ENCODE results near the gene AMOTL1.
"Not testable (repeated sequence)": the region's sequence is repeated elsewhere in the genome, so short reads cannot be mapped to it uniquely, and the experiment has no call there.

Gene AMOTL1

DNA sequence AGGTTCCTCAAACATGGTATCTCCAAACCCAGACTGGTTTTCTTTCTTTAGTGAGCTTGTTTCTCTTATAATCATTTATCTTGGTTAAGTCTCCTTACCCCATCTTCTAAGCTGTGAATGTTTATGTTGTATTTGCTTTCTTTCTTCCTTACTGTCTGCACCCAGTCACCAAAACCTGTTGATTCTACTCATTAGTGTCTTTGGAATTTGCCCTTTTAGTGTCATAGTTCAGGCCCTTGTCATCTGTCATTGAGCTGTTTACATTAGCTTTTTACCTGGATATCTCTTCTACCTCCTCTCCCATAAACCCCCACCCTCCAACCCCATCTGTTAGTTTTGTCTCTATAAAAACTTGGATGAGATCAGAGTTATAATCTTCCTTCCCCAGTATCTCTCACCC is 59.9 kb downstream of the AMOTL1 start:
- DNase-seq, result no peak

DNA sequence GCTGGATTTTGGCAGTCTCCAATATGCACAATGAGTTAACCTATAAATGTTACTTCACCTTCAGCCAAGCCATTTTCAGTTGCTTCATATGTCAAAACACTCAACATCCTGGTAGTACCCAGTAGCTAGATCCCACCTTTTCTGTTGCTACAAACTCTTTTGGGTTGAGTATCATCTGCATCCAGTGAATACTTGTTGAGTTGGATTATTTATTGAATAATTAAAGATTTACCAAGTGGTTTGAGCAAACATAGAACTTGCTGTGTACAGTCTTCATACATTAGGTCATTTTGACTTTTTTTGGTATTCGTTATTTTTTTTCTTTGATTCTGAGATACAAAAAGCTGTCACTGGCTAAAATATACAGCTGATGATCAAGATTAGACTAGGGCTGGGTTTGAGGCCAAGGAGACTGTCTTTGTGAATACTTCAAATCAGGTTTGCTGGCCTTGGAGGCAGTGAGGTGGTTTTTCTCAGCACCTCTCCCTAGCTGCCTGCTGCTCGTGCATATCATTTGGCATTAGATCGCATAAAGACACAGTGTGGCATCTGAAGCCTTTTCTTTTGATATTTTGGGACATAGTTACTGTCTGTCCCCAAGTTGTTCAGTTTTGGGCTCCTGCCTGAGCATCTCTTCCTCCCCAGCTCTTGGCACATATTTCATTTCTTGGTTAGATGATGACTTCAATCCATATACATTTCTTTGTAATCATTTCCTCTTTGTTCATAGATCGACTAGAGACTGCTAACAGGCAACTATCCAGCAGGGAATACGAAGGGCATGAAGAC is 62.8 kb downstream of the AMOTL1 start:
- no peak for DNase-seq

DNA sequence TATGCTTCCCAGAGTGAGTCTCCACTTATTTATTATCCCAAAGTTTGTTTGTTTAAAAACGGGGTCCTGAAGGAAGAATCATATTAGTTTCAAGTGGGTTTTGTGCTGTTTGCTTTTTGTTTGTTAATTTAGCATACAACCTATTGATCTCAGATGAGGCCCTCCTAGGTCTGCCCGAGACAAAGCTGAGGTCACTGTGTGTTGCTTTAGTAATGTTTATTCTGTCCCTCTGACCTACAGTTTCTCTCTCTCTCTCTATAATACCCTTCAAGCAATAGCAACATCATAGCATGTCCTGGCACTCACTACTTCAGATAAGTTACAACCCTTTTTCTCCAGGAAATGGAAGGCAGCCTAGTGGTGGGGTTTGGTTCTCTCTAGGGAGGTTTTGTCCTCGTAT is 63.4 kb downstream of the AMOTL1 start:
- no peak for DNase-seq

DNA sequence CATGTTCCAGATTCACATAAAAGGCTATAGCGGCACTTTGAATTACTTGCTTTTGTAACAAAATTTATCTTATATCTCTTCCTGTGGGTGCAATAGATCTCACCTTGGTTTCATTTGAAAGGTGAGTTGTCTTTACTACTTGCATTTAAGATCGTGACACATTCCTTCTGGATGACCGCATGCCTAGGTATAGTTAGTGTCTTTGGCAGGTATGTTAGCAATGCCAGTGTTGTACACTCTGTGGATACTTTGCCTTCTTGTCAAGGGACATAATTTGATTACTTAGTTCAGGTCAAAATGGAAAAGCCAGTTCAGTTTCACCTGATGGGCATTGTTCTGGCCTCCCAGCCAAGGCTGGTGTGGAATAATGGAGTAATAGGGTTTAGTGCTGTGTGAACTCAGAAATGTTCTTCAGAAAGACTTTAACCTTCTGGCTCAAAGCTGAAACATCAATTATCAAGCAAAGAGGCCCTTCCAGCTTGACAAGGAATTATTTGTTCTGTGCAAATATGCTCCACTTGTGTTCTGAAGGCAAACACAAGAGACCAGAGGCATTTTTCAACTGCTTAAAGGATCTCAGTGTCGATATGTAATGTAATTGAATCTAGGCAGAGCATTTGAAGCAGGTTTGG is 64.6 kb downstream of the AMOTL1 start:
- DNase-seq, result no peak

DNA sequence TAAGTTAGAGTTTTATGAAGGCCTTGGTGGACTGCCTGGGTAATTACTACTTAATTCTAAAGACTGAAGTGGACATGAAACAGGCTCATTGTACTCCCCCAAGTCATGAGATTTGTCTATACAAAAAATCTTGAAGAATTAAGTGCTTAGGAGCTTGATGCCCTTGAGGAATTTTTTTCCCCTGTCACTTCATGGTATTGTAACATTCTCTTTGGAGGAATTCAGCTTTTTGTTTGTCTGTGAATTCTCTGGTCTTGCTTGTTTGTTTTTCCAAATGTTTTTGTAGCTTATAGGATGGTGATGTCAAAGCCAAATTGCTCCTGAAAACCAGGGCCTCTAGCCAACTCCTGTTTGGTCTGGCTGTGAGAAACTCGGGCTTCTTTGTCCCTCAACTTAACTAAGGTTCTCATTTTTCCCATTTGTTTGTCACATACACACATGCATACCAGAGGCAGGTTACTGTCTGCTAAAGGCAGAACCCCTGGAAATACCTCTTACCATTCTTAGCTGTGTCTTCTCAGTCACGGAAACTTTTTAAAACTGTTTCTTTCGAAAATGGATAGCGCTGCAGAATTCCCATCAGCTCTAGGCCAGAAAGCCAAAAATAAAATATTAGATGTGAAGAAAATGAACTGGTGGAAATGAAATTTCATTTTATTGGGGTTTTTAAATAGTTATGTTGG is 66.9 kb downstream of the AMOTL1 start:
- no peak for DNase-seq

DNA sequence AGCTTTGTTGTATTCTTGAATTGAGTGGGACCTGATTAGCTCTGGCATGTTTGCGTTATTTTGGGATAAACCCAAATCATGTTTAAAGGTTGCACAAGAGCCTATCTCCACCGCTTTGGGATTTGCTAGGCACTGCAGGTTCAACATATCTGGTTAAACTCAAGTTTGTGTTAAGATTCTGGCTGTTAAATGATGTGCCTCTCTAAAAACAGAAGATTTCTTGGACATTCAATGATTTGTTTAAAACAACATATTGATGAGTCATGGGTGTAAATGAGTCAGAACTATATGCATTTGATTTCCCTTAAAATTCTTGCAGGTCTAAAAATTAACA is 67.4 kb downstream of the AMOTL1 start:
- no peak for DNase-seq

DNA sequence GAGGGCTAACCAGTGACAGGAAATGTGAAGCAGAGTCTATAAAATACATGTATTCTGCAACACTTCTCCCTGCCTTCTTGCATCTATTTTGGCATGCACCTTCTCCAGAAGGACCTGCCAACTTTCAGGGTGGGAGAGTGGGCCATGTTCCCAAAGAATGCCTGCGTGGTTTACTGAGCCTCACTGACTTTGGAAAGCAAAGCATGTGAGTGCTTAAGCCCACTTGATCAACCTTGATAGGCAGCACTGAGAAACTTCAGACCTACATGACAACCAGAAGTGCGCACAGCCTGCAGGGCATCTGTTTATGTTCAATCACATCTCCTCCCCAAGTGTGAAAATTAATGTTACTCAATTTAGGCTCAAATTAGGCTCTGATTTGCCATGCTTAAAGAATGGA is 69.2 kb downstream of the AMOTL1 start:
- DNase-seq, result no peak

DNA sequence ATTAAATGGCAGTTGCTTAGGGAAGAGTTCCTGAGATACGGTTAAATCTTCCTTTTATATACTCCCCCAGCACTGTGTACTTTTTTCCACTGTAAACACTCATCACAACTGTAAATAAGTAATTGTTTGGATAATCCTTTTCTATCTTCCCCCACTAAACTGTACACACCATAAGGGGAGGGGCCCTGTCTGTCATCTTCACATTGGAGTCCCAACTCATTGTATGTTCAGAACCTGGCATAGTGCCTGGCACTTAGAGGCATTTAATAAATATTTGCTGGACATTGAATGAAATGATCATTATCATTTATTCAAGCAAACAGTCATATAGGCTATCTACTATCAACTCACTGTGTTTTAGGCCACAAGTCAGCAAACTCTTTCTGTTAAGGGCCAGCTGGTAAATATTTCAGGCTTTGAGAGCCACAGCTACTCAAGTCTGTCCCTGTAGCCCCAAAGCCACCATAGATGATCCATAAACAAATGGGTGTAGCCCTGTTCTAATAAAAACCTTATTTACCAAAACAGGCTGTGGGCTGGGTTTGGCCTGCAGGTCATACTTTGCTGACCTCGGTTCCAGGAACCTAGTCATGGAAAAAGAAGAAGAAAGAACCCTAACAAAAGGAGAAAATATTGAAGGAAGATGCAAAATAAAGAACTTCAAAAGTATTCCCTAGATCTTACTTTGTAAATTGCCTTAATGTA is 70.0 kb downstream of the AMOTL1 start:
- DNase-seq, result no peak

DNA sequence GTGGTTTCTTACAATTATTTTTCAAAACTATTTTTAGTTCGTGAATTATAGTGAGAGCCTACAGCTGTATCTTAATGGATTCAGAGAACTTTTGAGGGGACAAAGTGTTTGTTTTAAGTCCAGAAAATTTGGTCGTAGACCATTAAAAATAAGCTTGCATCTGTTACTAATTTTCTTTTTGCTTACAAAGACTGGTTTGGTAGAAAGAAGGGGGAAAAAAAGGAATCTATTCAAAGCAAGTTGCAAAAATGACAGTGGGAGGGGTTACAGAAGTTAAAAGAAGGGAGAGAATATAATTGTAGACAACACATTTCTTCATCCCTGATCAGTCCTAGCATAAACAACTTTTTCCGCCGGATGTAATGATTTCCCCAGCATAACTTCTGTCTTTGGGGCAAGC is 72.1 kb downstream of the AMOTL1 start:
- DNase-seq, result no peak

DNA sequence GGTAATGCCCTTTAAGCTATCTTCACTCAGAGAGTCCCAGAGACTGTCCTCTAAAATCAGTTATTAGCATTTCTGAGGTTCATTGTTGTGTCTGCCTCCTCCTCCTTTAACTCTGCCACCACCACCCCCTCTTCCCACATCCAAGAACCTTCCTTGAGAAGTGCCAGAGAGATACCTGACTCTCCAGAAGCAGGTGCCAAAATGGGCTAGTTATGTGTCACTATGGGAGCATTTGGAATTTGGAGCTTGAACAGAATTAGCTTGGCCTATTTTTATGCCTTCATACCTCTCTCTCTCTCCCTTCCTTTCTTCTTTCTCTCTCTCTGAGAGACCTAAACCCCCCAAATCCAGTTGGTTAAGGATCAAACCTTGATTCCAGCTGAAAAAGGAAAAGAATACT is 75.9 kb downstream of the AMOTL1 start:
- no peak for DNase-seq

DNA sequence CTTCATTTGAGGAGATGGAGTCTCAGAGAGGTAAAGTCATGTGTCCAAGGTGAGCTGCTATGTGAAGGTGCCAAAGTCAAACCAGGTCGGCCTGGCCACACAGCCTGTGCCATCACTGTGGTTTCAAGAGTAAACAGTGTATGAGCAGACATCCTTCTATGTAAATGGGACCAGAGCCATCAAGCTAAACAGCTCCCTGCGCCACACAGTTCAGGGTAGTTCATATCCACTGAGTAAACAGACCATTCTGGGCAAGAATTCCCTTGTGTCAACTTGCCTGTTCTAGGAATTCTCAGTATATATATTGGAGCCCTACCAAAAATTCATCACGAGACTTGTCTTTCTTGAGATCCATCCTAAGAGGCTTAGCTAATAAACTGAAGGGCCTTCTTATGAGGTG is 77.5 kb downstream of the AMOTL1 start:
- no peak for DNase-seq

DNA sequence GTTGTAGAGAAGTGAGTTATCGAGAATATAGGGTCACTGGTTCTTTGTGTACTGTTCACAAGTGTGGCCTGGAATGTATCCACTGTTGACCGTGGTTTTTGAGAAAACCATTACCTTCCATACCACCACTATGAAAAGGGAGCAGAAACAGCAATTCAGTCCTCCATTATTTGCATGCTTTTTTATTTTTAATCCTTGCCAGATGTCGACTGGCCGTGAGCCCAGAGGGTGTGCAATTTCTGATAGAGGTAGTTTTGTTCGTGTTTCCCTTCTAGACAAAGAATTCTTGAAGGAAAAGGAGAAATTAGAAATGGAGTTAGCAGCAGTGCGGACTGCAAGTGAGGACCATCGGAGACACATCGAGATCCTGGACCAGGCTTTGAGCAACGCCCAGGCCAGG is 81.7 kb downstream of the AMOTL1 start:
- no peak for DNase-seq

DNA sequence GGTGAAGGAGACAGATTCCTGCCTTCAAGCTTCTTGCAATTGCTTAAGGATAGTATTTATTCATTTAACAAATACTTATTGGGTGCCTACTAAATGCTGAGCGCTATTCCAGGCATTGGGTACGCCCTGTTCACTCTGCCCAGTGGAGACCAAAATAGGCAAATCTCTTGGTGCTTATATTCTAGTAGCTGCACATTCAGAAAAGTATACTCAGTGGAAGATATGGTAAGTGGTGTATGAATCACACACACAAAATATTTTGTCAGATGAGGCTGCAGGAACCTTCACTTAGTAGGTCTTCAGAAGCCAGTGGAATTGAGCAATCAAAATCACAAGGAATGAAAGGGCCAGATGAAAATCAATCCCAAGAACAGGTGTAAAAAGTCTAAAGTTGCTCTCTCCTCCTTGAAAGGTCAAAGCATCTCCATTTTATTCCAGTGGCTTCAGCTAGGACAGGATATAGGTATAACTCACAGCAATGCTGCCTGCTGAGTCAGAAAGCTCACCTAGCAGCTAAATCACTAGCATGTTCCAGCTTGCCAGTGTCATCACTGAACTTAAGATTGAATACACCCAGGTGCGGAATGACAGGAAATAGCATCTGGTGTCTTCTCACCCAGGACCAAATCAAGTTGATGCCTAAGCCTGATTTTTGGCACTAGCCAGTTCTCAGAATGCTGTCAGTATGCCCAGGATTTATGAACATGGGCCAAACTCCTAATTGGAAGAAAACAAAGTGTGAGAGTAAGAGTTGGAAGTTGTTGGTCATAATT is 83.9 kb downstream of the AMOTL1 start:
- no peak for DNase-seq

DNA sequence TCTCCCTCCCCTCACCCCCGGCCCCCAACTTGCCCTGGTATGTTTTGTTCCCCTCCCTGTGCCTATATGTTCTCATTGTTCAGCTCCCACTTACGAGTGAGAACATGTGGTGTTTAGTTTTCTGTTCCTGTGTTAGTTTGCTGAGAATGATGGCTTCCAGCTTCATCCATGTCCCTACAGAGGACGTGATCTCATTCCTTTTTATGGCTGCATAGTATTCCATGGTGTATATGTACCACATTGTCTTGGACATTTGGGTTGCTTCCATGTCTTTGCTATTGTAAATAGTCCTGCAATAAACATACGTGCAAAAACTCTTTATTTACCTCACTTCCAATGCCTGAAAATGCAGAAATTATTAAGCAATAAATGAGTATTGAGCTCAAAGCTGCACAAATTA is 85.1 kb downstream of the AMOTL1 start:
- not testable (repeated sequence) for DNase-seq

DNA sequence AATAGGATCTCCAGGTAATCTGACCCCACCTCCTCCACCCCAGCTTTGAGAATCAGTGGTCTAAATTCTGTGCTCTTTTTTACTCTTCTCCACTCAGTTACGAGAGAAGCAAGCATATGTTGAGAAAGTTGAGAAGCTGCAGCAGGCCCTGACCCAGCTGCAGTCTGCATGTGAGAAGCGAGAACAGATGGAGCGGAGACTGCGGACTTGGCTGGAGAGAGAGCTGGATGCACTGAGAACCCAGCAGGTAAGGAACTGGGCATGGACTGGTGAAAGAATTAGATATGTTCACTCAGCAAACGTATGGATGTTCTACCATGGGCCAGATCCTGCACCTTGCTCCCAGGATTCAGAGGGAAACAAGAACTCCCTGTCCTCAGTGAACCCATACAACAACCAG is 85.7 kb downstream of the AMOTL1 start:
- DNase-seq, result no peak

DNA sequence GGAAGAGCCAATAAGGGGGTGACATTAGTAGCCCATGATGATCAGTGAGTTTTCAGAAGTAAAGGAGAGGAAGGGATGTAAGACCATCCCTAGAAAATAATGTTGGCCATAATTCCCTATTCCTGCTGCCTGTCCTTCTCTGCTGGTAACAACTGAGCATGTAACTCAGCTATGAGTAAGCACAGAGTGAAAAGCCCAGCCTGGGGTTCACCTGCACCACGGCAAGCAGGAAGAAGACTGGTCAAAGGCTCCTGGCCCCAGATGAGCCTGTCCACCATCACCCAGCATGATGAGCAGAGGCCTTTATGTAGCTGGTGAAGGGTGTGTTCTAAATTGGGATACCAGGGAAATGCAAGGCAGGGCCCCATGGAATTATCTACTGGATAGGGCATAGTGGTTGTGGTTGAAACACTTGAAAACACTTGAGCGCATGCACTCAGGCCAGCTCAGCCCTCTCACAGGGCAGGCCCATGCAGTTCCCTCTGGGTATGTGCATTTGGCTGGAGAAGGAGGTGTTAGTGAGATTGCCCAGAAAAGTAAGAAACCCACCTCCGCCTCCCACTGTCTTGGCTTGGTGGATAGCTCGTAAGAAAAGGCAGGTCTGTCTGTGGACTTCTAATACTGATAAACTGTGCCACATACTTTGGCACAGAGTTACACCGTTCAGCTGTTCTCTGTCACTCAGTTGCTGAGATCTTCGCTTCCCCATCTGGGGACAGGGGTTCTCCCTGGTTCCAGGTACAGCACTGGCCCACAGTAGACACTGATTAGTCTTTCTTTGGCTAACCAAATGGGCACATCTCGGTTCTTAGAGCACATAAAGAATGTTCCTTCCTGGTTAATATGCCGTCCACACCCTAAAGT is 86.8 kb downstream of the AMOTL1 start:
- no peak for DNase-seq

DNA sequence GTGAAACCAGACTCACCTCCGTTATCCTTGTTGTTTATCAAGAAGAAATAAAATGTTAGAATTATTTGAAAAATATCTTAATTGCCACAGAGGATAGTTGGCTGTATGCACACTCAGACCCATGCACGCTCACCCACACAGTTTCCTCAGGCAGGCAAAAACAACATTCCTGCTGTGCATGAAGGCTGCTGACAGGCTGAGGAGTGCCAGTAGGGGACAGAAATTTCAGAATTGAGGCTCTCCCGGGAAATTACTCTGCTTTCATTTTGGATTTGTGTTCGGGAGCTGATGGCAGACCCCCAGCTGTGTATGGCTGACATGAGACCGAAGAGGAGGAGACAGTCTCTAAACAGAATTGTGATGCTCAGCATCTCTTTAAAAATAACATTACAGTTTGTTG is 87.5 kb downstream of the AMOTL1 start:
- DNase-seq, result no peak

DNA sequence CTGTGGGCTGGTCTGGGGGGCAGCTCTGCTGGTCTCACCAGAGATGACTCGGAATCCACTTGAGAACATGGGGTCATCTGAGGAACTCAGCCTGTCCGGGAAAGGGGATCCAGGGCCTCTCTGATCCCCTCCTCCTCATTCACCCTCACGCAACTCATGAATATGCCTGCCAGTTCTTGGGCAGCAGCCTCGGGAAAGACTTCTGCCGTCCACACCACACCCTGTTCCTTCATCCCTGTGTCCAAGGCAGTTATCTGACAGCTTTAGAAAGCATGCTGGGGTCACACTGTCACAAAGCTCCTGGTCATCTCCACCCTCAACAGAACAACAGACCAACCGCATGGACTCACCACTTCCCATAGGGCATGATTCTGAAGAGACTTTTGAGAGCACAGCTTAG is 88.3 kb downstream of the AMOTL1 start:
- no peak for DNase-seq

DNA sequence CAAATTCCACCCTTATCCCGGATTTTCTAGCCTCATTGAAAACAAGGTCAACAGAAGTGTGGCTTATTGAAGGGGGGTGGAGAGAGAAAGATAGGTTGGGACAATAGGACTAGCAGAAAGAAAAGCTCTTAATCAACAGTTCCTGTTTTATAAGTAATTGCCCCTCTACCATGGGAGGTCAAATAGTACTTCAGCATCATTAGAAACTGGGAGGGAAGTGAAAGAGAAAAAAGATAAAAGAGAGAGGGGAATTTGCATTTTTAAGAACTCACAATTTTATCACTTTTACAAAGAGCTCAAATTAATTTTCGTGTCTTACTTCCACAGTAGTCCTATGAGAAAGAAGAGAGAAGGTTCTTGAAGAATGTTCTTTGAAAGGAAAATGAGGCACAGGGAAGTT is 89.2 kb downstream of the AMOTL1 start:
- DNase-seq, result no peak

DNA sequence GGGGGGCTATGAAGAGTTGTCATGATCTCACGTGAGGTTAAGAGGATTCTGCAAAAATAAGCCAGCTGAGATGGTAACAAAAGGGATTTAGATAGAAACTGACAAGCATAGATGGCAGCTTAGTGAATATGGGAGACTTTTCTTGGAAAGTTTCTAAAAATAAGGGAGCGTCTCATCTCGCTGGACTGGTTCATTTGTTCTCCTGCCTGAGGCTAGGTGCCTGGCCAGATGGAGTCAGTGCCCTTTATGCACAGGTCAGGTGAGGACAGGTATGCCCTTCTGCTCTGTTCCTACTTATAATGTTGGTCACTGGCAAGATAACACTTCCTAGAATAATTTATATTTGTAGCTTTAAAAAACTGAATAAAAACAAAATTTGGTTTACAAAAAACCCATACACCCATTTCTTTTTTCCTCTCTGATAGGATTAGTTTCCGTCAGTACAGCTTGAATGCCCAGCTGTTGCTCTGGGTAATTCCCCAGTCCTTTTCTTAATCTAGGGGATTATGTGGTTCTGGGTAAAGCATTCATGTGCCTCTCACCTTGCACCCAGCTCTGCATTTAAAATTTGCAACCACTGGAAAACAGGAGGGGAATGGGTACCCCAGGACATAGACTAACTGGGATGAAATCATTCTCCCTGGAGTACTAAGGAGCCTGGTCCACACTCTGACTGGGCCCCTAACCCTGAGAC is 90.0 kb downstream of the AMOTL1 start:
- DNase-seq, result no peak

DNA sequence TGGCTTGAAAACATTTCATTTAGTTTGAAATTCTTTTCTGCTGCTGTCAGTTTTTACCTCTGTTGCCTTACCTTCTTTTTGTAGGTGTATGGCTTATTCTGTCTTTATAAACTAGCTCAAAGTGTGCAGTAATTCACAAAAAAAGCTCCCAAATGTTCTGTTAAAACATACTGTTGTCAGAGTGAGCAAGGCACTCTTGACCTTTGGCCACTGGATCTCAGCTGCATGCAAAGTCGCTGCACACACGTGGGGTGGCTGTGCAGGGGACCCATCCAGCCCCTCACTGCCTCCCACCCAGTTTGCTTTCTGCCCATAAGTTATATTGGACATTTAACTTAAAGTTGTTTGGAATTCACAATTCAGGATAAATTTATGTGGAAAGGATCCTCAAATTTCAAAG is 92.2 kb downstream of the AMOTL1 start:
- no peak for DNase-seq
